ENCODE results near the gene NAA25. TPM values are rescaled to one million over a fixed set of nuclear protein-coding genes. Genes with fewer than 3 reads are reported as not detected.

Gene NAA25
- polyA plus RNA-seq, 1 experiment = 17.9 TPM

- Histone ChIP-seq H3K9me3 (ENCODE audit: control insufficient read depth, insufficient read depth, low read length) (peaks cover 8% of the 10 kb centered on the region; the same call in 1 of the 2 replicates), H3K27ac (ENCODE audit: low read depth, low read length) (no peak overlapping the region), H3K4me3 (ENCODE audit: low read depth, low read length) (no peak overlapping the region), H3K27me3 (ENCODE audit: control insufficient read depth, insufficient read depth, low read length) (no peaks in the 10 kb centered on the region)
- TF ChIP-seq, protein P1, sequence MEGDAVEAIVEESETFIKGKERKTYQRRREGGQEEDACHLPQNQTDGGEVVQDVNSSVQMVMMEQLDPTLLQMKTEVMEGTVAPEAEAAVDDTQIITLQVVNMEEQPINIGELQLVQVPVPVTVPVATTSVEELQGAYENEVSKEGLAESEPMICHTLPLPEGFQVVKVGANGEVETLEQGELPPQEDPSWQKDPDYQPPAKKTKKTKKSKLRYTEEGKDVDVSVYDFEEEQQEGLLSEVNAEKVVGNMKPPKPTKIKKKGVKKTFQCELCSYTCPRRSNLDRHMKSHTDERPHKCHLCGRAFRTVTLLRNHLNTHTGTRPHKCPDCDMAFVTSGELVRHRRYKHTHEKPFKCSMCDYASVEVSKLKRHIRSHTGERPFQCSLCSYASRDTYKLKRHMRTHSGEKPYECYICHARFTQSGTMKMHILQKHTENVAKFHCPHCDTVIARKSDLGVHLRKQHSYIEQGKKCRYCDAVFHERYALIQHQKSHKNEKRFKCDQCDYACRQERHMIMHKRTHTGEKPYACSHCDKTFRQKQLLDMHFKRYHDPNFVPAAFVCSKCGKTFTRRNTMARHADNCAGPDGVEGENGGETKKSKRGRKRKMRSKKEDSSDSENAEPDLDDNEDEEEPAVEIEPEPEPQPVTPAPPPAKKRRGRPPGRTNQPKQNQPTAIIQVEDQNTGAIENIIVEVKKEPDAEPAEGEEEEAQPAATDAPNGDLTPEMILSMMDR (IDR thresholded peaks at IDR 0.05; ENCODE audit: low read depth, low read length) = no peak
- no peak for DNase-seq (ENCODE audit: low read depth, low spot score)
- ChIA-PET CTCF (interaction anchor here (0.6 to 1.1 kb wide), 2 partner anchors 71 kb away, joined by 5 to 6 read pairs; no protein-coding TSS in a partner anchor), POLR2A (no interaction called here)
Measured at GRCh38 chr12:112015938-112016337, 92.6 kb downstream of the NAA25 start.

- Histone ChIP-seq H3K4me3 (ENCODE audit: low read depth, low read length) (peak overlapping the region; percentile 96), H3K27ac (ENCODE audit: low read depth, low read length) (peak overlapping the region; percentile 84), H3K9me3 (ENCODE audit: control insufficient read depth, insufficient read depth, low read length) (peaks cover 8% of the 10 kb centered on the region; the same call in 1 of the 2 replicates), H3K27me3 (ENCODE audit: control insufficient read depth, insufficient read depth, low read length) (no peaks in the 10 kb centered on the region)
- TF ChIP-seq, protein P1 (IDR thresholded peaks at IDR 0.05; ENCODE audit: low read depth, low read length) = no peak
- no peak for DNase-seq (ENCODE audit: low read depth, low spot score)
- POLR2A ChIA-PET = interaction anchor here (0.5 to 1.6 kb wide), 5 partner anchors 8 to 418 kb away, joined by 3 to 8 read pairs (median 5); no protein-coding TSS in a partner anchor
- CTCF ChIA-PET = interaction anchor here (1.1 to 2.9 kb wide), 8 partner anchors 9 to 73 kb away, joined by 3 to 20 read pairs (median 4); no protein-coding TSS in a partner anchor
Measured at GRCh38 chr12:112013601-112014402, 94.8 kb downstream of the NAA25 start.

- ChIA-PET CTCF (interaction anchor here (0.6 to 2.9 kb wide), 8 partner anchors 11 to 72 kb away, joined by 3 to 20 read pairs (median 4); no protein-coding TSS in a partner anchor), POLR2A (interaction anchor here (0.8 to 1.6 kb wide), 6 partner anchors 9 to 645 kb away, joined by 3 to 8 read pairs (median 5); no protein-coding TSS in a partner anchor)
- Histone ChIP-seq H3K9me3 (ENCODE audit: control insufficient read depth, insufficient read depth, low read length) (peaks cover 8% of the 10 kb centered on the region; the same call in 1 of the 2 replicates), H3K4me3 (ENCODE audit: low read depth, low read length) (peak within 1 kb of the TSS; percentile 96), H3K27ac (ENCODE audit: low read depth, low read length) (peak within 1 kb of the TSS; percentile 91), H3K27me3 (ENCODE audit: control insufficient read depth, insufficient read depth, low read length) (no peaks in the 10 kb centered on the region)
- DNase-seq (ENCODE audit: low read depth, low spot score) = peak; percentile 98
- TF ChIP-seq, protein P1 (IDR thresholded peaks at IDR 0.05; ENCODE audit: low read depth, low read length) = peak; percentile 60
Measured at GRCh38 chr12:112012775-112013600, 95.6 kb downstream of the NAA25 start, which contains the start of the genes ERP29 and TMEM116. Gene ERP29, plus strand, starts transcription at chr12:112013426. Its CDS starts 40 bp downstream, at chr12:112013466. Gene TMEM116, minus strand, starts transcription at chr12:112013165. Its CDS starts 7,895 bp downstream, at chr12:112005270.

DNA sequence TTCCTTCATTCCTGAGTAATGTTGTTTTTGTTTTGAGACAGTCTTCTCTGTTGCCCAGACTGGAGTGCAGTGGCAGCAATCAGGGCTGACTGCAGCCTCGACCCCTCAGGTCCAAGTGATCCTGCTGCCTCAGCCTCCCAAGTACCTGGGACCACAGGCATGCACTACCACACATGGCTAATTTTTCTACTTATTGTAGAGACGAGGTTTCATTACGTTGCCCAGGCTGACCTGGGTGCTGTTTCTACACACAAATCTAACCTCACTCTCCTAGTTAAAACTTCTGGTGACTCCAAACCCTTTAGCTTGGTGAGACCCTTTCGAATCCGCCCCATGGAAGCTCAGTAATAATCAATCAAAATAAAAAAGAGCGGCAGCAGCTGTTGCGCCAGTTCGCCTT, 96.9 kb downstream of the NAA25 start:
- H3K9me3 ChIP-seq (ENCODE audit: control insufficient read depth, insufficient read depth, low read length) = peaks cover 8% of the 10 kb centered on the region; the same call in 1 of the 2 replicates
- ChIA-PET POLR2A (interaction anchor here (0.6 kb wide), 1 partner anchor 215 kb away, joined by 5 read pairs; no protein-coding TSS in a partner anchor), CTCF (interaction anchor here (0.7 to 2.9 kb wide), 2 partner anchors 68 to 74 kb away, joined by 3 to 20 read pairs; no protein-coding TSS in a partner anchor)
- no peak overlapping the region for H3K27ac ChIP-seq (ENCODE audit: low read depth, low read length)
- no peaks in the 10 kb centered on the region for H3K27me3 ChIP-seq (ENCODE audit: control insufficient read depth, insufficient read depth, low read length)
- peak overlapping the region; percentile 89; the same call in 1 of the 2 replicates for H3K4me3 ChIP-seq (ENCODE audit: low read depth, low read length)
- DNase-seq (ENCODE audit: low read depth, low spot score) = no peak
- TF ChIP-seq, protein P1 (IDR thresholded peaks at IDR 0.05; ENCODE audit: low read depth, low read length) = no peak
